C1 segment of cervical spinal cord (tissue), 14 donors: Measurements from ENCODE around the gene MSLN.
"Not testable (repeated sequence)": the region's sequence is repeated elsewhere in the genome, so short reads cannot be mapped to it uniquely, and the experiment has no call there.

Experiments
- DNase-seq, 14 donors: peaks; one replicate each; lab custom pipeline; 2025; lab: John Stamatoyannopoulos, UW

The MSLN gene

GRCh38 chr16:760545-761343 is at the start of gene MSLN:
Gene MSLN (plus strand): TSS chr16:760734. CDS start chr16:762681, 1,947 bp downstream.
- DNase-seq = no peak

GRCh38 chr16:711084-711483 is 49.5 kb upstream of the MSLN start:
- DNase-seq = no peak

- DNase-seq = peak in 10 of 14 donors; percentile 33 to 84 (median 54)
Observed at GRCh38 chr16:711548-712320, 48.8 kb upstream of the MSLN start.

- not testable (repeated sequence) for DNase-seq
Observed at GRCh38 chr16:712740-713250, 47.7 kb upstream of the MSLN start.

- DNase-seq = no peak
Observed at GRCh38 chr16:714079-714478, 46.5 kb upstream of the MSLN start.

GRCh38 chr16:714558-715476 is 45.7 kb upstream of the MSLN start, which contains the start of gene METRN:
Gene METRN (plus strand): TSS chr16:715118. CDS start chr16:715290, 172 bp downstream.
- DNase-seq = peak in 13 of 14 donors; percentile 51 to 93 (median 78)

- DNase-seq = peak in 3 of 14 donors; percentile 58 to 71 (median 66)
Observed at GRCh38 chr16:715477-716199, 44.9 kb upstream of the MSLN start.

- DNase-seq = peak in 13 of 14 donors; percentile 51 to 91 (median 82)
Observed at GRCh38 chr16:716200-716568, 44.4 kb upstream of the MSLN start.

GRCh38 chr16:716768-717325 is 43.7 kb upstream of the MSLN start:
- DNase-seq = peak in 2 of 14 donors; percentile 25 to 65

GRCh38 chr16:717450-718245 is 42.9 kb upstream of the MSLN start:
- peak in 2 of 14 donors; percentile 38 to 49 for DNase-seq

GRCh38 chr16:718389-718788 is 42.1 kb upstream of the MSLN start:
- no peak for DNase-seq

GRCh38 chr16:718922-719321 is 41.6 kb upstream of the MSLN start:
- DNase-seq = no peak

- peak in 2 of 14 donors; percentile 50 to 60 for DNase-seq
Observed at GRCh38 chr16:719815-720446, 40.6 kb upstream of the MSLN start.

GRCh38 chr16:720447-720989 is 40.0 kb upstream of the MSLN start:
- peak in 11 of 14 donors; percentile 48 to 89 (median 68) for DNase-seq

- peak in 13 of 14 donors; percentile 61 to 90 (median 77) for DNase-seq
Observed at GRCh38 chr16:720990-721764, 39.4 kb upstream of the MSLN start, which contains the start of gene ANTKMT. Gene ANTKMT (plus strand): TSS chr16:721146. CDS start chr16:721275, 129 bp downstream.

GRCh38 chr16:721765-722540 is 38.6 kb upstream of the MSLN start:
- DNase-seq = no peak
